ENCODE results near the gene KCNJ10.

- TF ChIP-seq CTCF (conservative IDR thresholded peaks at IDR 0.05; ENCODE audit: low read length) (no peak), EZH2phosphoT487 (IDR thresholded peaks at IDR 0.05; ENCODE audit: borderline replicate concordance) (no peak)
Measured at GRCh38 chr1:160099716-160100375, 29.9 kb upstream of the KCNJ10 start.
